Measurements from ENCODE around the gene EFHC2.

DNA sequence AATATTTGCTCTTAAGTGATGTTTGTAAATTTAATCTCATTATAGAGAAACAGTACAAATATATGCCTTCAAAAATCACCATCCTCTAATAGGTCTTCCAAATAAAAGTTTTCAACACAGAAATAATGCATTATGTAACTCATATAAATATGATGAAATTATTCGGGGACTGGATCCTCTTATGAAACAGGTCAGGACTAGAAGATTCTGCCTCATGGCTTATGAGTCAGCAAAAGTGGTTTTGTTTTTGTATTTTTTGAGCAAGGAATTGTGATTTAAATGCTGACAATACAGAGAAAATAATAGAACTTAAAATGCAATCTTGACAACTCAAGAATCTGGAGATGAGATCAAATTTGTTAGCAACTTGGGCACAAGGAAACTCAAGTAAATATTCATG is 190.6 kb downstream of the EFHC2 start:
- no peak for TF ChIP-seq POLR2A (IDR thresholded peaks at IDR 0.05)
- TF ChIP-seq, protein P1, sequence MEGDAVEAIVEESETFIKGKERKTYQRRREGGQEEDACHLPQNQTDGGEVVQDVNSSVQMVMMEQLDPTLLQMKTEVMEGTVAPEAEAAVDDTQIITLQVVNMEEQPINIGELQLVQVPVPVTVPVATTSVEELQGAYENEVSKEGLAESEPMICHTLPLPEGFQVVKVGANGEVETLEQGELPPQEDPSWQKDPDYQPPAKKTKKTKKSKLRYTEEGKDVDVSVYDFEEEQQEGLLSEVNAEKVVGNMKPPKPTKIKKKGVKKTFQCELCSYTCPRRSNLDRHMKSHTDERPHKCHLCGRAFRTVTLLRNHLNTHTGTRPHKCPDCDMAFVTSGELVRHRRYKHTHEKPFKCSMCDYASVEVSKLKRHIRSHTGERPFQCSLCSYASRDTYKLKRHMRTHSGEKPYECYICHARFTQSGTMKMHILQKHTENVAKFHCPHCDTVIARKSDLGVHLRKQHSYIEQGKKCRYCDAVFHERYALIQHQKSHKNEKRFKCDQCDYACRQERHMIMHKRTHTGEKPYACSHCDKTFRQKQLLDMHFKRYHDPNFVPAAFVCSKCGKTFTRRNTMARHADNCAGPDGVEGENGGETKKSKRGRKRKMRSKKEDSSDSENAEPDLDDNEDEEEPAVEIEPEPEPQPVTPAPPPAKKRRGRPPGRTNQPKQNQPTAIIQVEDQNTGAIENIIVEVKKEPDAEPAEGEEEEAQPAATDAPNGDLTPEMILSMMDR (IDR thresholded peaks at IDR 0.05), result no peak

Data from lower leg skin (tissue), 3 donors.